GM19193 (cell line): Measurements from ENCODE around the gene PPP1R1A.

Experiments
- POLR2A ChIP-seq: IDR thresholded peaks from 4 replicates; pipeline ENCODE4 v1.6.1; 2011; ENCODE audit not compliant: insufficient read depth, insufficient read length; ENCODE audit errors: extremely low read depth

PPP1R1A gene

DNA sequence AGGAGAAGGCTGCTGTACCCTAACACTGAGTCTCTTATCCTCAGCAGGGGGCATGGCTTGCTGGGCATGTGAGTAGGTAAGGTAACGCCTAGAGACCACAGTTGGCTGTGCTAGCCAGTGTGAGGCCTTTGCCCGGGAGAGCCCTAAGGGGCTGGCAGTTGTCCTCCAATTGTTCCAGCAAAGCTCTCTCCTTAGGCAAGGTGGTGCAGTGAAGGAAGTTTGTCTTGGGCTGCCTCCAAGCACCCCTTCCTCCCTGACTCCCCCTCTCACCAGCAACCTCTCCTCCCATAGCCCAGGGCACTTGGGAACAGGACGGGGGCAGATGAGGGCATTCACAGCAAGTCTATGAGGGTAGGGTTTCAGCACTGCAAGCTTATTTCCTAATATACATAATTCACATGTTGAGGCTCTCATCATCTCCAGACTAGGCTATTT is 23.3 kb upstream of the PPP1R1A start:
- no peak for TF ChIP-seq POLR2A

DNA sequence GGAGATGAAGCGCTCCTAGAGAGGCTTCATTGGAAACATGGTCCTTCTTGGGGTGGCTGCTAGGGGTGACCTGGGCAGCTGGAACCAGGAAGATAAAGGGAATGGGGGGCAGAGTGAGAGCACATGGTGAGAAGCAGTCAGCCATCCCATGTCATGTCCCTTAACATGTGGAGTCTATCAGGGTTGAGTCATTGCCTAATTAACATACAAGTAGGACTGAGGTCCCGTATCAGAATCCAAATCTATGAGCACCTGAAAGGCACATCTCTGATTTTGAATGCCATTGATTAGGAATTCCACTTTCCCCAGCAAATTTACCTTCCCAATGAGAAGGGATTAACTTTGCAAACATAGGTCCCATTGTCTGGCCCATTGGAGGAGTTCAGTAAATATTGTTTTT is 20.3 kb upstream of the PPP1R1A start:
- TF ChIP-seq POLR2A = no peak

DNA sequence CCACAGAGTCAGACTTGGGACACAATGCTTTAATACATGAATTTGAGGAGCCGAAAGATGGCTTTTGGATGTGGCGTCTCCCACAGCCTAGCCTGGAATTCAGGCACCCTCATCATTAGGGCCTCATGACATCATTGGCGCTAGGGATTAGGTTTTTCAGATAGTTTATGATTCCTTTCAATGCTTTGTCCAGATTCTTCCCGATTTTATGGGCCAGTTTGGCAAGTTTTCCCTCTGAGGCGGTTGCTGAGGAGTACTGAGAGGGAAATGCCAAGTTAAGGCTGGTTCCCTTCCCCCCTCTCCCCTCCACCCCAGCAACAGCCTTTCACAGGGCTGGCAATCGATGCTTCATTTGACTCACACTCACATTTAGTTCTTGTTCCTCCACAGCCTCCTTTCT is 19.7 kb upstream of the PPP1R1A start:
- TF ChIP-seq POLR2A = no peak

DNA sequence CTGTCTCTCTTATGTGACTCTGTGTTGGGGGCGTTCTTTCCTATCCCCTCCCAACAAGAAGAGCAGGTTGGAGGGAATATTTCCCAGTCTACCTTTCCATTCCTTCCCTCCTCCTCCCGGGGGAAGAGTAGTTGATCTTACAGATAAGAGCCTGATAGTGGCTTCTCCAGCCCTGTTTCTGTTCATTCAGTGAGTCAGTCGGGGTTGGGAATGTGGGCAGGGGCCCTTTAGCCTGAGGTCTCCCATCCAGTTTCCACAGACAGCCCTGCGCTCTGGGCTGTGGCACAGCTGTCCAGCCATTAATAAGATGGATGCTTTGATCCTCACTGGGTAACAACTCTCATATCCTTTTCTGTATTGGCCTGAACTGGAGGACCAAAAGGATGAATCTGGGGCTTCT is 18.1 kb upstream of the PPP1R1A start:
- no peak for TF ChIP-seq POLR2A

DNA sequence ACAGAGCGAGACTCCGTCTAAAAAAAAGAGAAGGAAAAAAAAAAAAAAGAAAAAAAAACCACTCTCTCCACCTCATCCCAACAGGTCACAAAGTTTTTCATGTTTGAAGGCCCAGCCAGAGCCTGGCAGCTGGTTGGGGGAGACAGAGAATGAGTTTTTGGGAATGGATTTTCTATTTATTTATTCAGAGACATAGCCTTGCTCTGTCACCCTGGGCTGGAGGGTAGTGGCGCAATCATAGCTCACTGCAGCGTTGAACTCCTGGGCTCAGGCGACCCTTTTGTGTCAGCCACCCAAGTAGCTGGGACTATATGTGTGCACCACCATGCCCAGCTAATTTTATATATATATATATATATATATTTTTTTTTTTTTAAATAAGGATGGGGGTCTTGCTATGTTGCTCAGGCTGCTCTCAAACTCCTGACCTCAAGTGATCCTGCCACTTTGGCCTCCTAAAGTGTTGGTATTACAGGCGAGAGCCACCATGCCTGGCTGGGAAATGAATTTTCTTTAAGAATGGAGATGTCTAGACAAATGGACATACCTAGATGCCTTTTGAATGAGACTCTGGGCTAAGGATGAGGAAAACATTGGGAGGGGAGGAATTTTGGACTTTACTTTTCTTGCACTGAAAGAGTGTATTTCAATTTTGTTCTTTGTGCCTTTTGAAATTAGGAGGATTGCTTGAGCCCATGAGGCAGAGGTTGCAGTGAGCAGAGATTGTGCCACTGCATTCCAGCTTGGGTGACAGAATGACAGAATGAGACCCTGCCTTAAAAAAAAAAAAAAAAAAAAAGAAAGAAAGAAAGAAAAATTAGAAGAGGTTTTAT is 16.9 kb upstream of the PPP1R1A start:
- no peak for TF ChIP-seq POLR2A

DNA sequence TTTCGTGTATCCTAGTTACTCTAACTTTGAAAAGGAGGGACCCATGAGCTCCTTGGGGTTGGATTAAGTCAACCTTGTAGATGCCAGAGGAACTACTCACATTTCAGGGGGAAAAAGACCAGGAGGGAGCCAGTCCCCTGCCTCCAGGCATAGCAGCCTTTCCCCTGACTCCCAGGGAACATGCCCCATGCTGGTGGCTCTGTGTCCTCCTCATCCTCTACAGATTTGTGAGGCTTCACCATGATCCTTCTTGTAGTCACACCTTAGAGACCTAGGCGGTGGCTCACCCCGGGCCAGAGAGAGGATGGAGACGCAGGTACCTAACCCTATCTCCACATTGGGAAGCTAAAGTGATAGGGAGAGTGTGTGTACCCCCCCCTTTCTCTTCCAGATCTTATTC is 16.0 kb upstream of the PPP1R1A start:
- no peak for TF ChIP-seq POLR2A

DNA sequence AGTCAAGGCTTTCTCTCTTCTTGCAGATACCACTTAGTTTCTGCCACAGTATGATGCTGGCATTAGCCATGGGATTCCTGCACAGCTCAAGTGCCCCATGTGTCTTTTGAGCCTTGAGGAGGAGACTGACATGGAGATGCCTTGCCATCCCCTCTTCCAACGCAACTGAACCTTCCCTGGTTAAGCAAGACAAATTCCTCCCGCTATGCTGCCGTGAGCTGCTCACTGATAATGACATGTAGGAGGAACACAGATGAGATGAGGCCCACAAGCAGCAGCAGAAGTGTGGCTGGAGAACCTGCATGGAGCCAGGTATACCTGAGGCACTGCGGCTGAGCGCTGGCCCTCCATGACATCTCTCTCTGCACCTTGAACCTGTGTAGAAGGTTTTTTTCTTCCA is 15.4 kb upstream of the PPP1R1A start:
- TF ChIP-seq POLR2A = no peak

DNA sequence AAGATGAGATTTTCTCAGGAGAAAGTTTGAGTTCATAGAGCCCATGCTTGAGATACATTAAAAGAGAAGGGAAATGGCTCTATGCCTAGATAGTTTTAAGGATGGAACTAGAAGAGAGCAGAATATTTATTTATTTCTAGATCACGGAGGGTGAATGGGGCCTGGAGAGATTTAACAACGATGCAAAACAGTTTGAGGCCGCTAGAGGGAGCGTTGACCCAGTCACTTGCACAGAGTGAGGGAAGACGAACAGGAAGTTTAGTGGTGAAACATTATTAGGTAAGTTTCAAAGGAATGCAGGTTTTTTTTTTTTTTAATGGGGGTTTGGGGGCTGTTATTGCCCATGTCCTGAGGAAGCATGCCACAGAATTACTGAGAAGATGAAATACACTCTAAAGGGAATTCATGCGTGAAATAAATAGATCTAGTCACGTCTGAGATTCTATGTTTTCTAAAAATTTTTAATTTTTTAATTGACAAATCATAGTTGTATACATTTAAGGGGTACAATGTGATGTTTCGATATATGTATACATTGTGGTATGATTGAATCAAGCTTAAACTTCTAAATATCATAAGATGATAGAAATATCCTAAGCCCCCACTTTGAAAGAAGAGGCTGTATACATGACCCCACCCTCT is 14.8 kb upstream of the PPP1R1A start:
- TF ChIP-seq POLR2A = no peak

DNA sequence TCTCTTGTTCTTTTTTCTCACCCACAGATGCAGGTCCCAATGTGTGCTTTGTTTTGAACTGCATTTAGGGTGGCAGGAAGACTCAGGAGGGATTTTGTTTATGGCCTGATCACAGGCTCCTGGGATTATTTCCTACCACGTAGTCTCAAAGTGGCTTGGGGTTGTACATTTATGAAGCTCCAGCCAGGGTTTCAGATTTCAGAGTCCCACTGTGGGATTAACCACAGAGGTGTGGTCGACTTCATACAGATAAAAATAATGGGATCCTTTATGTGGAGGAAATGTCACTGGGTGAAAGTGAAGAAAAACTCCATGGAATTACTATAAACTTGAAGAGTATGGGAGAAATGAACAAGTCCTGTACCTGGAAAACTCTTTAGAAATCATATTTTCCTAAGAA is 14.2 kb upstream of the PPP1R1A start:
- TF ChIP-seq POLR2A = no peak

DNA sequence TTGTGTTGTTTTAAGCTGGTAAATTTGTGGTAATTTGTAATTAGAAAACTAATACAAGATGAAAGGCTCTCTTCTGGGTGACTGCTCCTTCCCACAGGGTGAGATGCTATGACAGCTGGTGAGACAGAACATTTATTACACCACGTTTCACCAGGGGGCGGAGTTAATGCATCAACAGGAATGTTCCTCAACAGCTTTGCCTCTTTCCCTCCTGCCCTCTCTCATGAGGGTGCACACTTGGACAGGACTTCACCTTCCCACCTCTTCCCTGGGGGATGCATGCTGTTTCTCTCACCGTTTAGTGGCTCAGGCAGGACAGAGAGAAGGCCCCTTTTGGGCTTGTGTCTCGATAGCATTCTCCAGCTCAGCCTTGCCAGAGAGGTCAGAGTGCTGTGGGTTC is 13.4 kb upstream of the PPP1R1A start:
- TF ChIP-seq POLR2A = no peak

DNA sequence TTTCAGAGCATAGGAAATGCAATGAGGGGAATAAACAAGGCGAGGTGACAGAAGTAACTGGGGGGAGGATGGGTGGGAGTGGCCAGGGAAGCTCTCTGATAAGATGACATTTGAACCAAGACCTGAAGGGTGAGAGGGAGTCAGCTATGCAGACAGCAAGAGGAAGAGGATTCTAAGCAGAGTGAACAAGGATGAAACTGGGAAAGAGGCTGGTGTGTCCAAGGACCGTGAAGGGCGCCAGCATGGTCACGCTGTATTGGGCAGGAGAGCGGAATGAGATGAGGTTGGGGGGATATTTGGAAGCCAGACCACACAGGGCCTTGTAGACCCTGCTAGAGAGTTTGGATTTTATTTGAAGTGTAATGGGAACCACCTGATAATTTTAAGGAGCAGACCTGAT is 10.5 kb upstream of the PPP1R1A start:
- TF ChIP-seq POLR2A = no peak

DNA sequence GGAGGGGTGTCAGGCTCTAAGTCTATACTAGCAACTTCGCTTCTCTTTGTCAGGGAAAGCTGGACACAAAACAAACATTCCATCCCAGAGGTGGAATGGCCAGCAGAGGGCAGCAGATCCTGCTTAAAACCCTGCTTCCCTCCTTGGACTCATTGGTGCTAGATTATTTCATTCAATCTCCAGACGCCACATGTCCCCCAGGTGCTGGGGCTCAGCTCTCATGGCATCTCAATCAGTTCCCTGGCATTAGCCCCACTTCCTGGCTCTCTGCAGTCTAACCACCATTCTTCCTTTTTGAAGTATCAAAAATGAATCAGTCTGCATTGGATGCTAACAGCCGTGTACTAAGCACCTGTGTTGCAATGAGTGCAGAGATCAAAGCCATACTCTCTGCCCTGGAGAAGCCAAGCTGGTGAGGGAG is 8.1 kb upstream of the PPP1R1A start:
- TF ChIP-seq POLR2A = no peak

DNA sequence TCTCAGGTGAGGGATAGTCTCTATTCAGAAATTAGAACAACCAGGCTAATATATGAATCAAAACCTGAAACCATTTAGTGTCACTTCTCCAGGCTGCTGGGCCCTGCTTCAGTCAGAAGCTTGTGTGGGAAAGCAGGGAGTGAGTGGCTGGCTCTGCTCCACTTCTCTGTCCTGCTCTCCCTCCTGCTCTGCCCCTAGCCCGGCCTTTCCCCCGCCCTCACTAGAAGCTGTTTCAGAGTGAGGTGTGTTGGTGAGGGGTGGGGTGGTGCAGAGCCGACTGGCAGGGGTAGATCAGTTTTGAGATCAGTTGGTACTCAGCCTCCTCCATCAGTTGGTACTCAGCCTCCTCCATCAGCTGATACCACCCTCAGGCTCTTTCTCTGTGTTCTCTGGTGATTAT is 7.0 kb upstream of the PPP1R1A start:
- TF ChIP-seq POLR2A = no peak

DNA sequence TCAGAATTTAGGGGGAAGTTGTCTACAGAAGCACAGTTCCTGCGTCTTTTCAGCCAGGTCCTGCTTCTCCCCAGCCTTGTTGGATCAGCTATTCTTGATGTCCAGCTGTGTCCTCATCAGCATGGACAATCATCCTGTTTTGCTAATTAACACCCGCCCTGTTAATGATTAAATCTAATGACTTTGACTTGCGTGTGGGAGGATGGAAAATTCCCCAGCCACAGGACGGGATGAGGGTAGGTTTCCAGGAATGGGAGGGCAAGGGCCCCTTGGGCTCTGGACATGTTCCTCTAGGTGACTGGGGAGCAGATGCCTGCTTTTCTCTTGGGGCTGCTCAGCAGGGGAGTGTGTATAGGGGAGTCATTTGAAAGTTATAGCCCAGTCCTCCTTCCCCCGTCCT is 5.3 kb upstream of the PPP1R1A start:
- TF ChIP-seq POLR2A = no peak

DNA sequence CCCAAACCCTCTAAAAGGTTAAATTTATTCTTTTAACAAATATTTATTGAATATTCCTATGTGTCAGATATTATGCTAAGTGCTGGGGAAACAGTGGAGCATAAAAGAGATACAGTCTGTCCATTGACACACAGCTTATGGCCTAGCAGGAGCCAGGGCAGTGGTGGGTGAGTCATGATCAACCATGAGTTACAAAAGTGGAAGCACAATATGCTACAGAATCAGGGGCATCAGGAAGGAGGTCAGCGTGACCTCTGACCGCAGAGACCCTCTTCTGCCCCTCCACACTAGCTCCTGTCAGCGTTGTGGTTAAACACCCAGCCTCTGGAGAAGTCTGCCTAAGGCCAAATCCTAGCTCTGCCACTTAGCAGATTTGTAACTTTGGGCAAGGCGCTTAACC is 4.7 kb upstream of the PPP1R1A start:
- TF ChIP-seq POLR2A = no peak

DNA sequence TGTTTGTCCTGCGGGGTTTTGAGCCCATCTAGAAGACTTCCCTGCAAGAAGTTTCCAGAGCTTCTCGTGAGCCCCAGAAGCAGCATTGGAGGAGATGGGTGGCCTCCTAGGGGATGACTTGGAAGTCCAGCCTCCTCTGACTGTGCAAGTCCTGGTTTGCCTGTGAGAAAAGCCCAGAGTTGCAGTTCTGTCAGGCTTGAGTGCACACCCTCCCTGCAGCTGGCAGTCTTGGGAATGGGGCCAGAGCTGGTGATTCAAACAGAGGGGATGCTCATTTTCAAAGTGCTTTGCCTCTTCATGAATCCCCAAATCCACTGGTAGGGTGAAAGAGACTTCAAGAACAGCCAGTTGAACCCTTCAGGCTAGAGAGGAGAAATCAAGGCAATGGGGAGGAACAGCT is 3.9 kb upstream of the PPP1R1A start:
- TF ChIP-seq POLR2A = no peak
